GM19043 (cell line): ENCODE measurements around the gene CRISP3.
"Not testable (repeated sequence)": the region's sequence is repeated elsewhere in the genome, so short reads cannot be mapped to it uniquely, and the experiment has no call there.

Experiments used
- ATAC-seq: cut with Tn5 transposase; IDR thresholded peaks from one replicate; pipeline ENCODE4 v1.9.1; 2021; ENCODE audit warnings: low read depth; ENCODE audit not compliant: unreplicated experiment

The CRISP3 gene

DNA sequence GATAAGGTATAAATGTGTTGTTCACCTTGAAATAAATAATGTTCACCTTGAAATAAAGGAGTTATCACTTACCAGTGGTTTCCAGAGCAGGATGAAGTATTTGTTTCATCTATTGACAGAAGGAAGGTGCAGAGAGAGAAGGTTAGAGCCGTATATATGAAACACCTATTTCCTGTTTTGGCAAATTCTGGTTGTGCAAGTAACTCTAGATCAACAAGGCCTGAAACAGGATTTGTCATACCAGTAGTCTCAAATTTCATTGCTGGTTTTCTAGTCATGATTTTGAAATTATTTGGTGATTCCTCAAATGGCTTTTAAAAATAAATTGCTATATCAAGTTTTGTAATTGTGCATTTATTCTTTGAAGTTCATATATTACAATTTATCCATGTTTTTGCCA lies at the start of gene CRISP3:
TSS of gene CRISP3 (minus strand) at position 130 of the 400 bp plus-strand sequence. CDS start at position 109, 21 bp downstream.
- ATAC-seq = no peak

- no peak for ATAC-seq
These were observed 46.2 kb upstream of the CRISP3 start for GRCh38 chr6:49790341-49790740.

GRCh38 chr6:49787176-49787575 lies 43.0 kb upstream of the CRISP3 start, which contains the start of gene PGK2:
TSS of gene PGK2 (minus strand) at chr6:49787285. CDS start at chr6:49787187, 98 bp downstream.
- no peak for ATAC-seq

DNA sequence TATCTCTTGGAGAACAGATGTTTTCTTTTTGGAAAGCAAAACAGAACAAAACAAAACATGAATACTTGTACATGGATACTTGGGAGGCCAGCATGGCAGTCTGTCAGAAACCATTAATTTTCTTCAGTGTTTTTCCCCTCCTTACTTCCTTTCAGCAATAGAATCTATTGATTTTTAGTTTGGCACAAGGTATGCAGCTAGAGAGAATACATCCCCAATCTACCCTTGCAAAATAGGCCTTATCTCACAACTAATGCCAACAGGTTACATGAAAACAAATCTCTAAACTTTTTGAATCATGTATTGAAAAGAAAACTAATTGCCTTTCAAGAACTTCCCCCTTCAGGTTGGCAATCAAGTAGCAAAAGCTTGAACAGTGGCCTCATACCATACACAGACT lies 40.1 kb upstream of the CRISP3 start:
- ATAC-seq = no peak

DNA sequence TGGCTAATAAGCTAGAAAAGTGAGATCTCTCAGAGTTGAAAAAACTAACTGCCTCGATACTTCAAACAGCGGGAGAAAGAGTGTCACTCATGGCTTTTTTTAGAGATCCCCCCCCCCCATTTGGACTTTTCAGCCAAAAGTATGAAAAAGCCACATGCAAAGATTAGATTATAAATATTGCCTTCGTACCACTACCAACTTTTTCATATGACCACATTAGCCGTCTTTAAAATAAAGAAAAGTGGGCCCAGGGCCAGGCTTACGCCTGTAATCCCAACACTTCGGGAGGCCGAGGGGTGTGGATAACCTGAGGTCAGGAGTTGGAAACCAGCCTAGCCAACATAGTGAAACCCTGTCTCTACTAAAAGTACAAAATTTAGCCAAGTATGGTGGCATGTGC lies 38.5 kb upstream of the CRISP3 start:
- no peak for ATAC-seq

GRCh38 chr6:49782293-49782692 lies 38.1 kb upstream of the CRISP3 start:
- ATAC-seq = no peak

GRCh38 chr6:49776444-49776843 lies 32.3 kb upstream of the CRISP3 start:
- no peak for ATAC-seq

- no peak for ATAC-seq
These were observed 30.9 kb upstream of the CRISP3 start for GRCh38 chr6:49775043-49775442.

DNA sequence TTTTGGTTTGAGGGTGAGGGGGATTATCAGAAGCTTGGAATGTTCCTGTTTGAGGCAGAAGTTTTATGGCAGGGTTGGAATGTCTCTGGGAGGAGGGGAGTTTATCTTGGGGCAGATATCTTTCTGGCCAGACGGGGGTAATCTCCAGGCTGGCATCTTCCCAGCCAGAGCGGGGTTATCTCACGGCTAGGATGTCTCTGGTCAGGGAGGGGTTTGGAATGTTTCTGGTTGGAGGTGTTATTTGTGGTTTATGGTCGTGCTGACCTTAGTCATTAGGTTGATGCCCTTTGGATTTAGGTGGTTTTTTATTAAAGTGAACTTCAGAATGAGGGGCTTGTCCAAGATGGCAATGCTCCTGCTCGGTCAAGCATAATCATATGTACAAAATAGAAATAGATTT lies 28.1 kb upstream of the CRISP3 start:
- ATAC-seq = no peak

GRCh38 chr6:49766762-49767161 lies 22.6 kb upstream of the CRISP3 start:
- ATAC-seq = no peak

DNA sequence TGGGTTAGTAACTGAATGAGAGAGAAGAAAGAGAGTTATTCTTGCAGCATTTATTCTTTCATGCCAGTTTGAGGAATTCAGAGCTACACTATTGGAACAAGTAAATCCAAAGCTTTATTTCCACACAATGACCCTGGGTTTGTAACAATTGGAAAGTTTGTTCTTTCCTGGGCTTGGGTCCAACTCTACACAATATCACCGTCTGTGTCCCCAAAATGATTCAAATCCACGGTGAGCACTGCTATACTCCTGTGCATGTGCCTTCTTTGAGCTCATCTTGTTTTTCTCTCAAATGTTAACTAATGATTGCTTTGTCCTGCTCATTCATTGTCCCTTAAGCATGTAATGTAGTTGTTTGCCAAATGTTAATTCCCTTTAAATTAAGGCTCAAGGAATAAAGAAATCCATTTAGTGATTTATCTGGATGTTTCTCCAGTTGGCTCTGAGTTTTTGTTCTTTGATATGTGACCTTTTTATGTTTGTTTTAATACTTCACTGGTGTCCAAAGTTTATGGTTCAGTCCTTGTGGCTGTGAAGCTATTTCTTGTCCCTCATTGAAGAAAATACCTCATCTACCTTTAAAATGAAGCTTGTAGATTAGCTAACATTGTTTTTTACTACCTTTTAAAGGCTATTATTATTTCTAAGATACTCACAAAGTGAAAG lies 20.5 kb upstream of the CRISP3 start:
- no peak for ATAC-seq

- no peak for ATAC-seq
These were observed 759 bp downstream of the CRISP3 start for GRCh38 chr6:49743429-49743828.

DNA sequence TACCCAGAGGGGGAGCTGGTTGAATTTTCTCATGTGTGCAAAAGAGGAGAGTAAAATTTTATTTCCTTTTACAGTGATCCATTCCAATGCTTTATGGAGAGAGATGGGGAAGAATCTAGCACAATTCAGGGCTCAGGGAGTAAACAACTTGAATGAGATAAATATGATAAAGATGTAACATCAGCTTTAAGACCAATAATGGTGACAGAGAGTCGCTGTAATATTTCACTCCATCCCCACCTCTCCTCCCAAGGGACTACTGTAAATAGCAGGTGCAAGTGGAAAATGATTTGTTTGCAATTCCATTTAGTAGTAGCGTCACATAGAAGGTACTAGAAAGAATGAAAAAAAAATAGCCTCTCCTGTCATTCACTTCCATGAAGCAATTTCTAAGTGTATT lies 4.8 kb downstream of the CRISP3 start:
- no peak for ATAC-seq

- no peak for ATAC-seq
These were observed 8.1 kb downstream of the CRISP3 start for GRCh38 chr6:49736017-49736508.

- ATAC-seq = no peak
These were observed 10.5 kb downstream of the CRISP3 start for GRCh38 chr6:49733680-49734079.

GRCh38 chr6:49732781-49733180 lies 11.4 kb downstream of the CRISP3 start:
- ATAC-seq = no peak

- no peak for ATAC-seq
These were observed 13.9 kb downstream of the CRISP3 start for GRCh38 chr6:49730251-49730650.

DNA sequence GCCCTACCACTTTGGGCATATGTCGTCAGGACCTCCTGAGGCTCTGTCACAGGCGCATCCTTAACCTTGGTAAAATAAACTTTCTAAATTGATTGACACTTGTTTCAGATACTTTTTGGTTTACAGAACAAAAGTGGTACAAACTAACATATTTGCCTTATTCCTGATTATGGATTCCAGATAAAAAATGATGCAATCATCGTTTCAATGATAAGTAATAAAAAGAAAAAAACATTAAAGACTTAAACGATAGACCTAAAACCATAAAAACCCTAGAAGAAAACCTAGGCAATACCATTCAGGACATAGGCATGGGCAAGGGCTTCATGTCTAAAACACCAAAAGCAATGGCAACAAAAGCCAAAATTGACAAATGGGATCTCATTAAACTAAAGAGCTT lies 20.3 kb downstream of the CRISP3 start:
- ATAC-seq = not testable (repeated sequence)

- no peak for ATAC-seq
These were observed 22.9 kb downstream of the CRISP3 start for GRCh38 chr6:49721297-49721696.

DNA sequence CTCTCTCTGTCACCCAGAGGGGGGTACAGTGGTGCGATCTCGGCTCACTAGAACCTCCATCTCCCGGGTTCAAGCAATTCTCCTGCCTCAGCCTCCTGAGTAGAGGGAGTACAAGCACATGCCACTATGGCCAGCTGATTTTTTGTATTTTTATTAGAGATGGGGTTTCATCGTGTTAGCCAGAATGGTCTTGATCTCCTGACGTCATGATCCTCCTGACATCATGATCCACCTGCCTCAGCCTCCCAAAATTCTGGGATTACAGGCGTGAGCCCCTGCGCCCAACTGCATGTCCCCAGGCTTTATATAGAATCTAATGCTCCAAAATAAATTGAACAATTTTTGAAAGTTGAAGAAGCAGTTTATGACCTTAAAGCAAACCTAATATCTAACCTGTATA lies 23.8 kb downstream of the CRISP3 start:
- ATAC-seq = no peak

DNA sequence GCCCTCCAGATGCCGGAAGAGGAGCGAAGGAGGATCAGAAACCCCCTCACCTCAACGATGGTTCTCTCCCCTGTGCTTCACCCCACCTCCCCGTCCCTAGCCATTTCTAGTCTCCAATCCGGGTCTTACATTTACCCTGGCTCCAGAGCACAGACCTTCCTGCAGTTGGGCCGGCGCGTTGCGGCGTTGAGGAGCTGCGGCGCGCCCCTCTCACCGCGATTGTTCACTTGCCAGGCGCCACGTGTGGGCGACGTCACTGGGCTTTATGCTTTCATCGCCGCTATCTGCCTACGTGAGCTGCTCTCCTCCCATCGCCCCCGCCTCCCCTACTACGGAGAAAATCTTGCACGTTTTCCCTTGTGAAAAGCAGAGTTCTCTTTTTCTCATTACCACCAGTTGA lies 30.8 kb downstream of the CRISP3 start, which contains the start of gene CRISP2:
TSS of gene CRISP2 (minus strand) at position 198 of the 400 bp plus-strand sequence. CDS start 4,347 bp downstream, outside the sequence.
- ATAC-seq = no peak

DNA sequence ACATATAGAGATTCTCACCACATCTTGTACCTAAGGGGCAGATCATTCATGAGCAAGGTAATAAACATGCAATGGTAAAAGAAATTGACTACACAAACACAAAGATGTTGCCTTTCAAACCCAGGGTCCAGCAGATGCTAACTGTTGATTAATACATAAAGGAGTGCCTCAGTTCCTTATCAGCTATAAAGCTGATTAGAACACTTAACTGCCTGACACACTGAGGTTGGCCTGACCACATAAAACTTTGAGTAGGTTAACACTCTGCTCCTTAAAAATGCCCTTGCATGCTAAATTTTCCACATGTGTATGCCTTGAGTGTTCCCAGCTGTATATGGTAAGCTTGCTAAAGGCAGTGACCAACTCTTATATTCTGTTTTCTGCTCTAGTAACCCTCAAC lies 45.7 kb downstream of the CRISP3 start:
- no peak for ATAC-seq
